NCI-H1694 (cell line): ENCODE data around the gene DPCD.
A peak's percentile ranks its signal among the peaks of the same experiment; 100 is the strongest.

ENCODE experiments used
- DNase-seq: peaks from one replicate; lab custom pipeline; 2025; lab: John Stamatoyannopoulos, UW

Gene DPCD

GRCh38 chr10:101587725-101588653 is at the start of gene DPCD, which contains the start of gene POLL:
Gene DPCD, plus strand, starts transcription at chr10:101588321. Its CDS starts 16 bp downstream, at chr10:101588337.
Gene POLL, minus strand, starts transcription at chr10:101588257. Its CDS starts 897 bp downstream, at chr10:101587360.
- DNase-seq, result peak; percentile 83

- no peak for DNase-seq
Observed at GRCh38 chr10:101538446-101538845, 49.7 kb upstream of the DPCD start.

- DNase-seq, result no peak
Observed at GRCh38 chr10:101545898-101546297, 42.2 kb upstream of the DPCD start.

DNA sequence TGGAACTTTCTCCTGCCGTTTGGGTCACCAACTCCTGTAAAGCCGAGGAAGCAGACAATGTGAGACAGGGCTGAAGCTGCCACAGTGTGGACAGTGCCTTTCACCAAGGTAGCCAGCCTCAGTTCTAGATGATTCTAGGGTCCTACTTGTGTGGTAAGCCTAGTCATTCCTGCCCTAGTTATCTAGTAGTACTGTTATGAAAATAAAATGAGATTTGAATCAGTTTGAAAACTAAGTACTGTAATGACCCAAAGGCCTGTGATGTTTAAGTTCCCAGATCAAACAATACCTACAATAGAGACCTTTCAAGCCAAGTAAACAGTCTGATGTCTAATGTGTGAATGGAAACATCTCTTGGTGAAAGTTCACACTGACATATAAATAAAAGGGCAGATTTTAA is 37.2 kb upstream of the DPCD start:
- DNase-seq, result no peak

GRCh38 chr10:101552442-101552841 is 35.7 kb upstream of the DPCD start:
- no peak for DNase-seq

GRCh38 chr10:101557541-101557940 is 30.6 kb upstream of the DPCD start:
- no peak for DNase-seq

- DNase-seq, result no peak
Observed at GRCh38 chr10:101558204-101558603, 29.9 kb upstream of the DPCD start.

- no peak for DNase-seq
Observed at GRCh38 chr10:101558671-101559595, 29.2 kb upstream of the DPCD start.

DNA sequence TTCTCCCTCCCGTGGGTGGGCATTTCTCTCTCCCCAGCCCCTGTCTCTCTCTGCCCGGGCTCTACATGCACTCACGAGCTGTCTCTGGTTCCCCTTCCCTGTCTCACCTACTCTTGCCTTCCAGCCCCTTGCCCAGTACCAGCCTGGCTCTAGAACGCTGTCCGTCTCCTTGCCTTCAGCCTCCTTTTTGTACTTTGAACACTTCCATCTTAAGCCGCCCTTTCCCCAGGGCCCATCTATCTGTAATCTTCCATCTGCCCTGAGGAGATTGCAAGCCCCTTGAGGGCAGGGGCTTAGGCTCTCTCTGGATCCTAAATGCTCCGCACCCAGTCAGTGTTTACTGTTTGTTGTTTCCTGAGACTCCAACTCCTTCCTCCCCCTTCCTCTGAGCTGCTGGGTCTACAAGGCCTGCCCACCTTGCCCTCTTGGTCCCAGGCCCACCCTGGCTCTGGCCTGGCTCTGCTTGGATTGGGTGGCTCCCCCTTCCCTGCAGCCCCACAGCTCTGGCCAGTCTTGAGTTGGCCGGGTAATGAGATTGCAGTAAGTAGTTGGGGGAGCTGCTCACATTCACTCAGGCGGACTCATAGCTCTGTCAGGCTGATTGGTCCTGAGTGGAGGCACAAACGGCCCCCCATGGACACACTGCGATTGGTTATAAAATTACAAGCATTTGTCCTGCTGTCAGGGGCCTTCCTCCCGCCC is 28.4 kb upstream of the DPCD start:
- no peak for DNase-seq

- no peak for DNase-seq
Observed at GRCh38 chr10:101560298-101561067, 27.6 kb upstream of the DPCD start.

GRCh38 chr10:101561068-101561915 is 26.8 kb upstream of the DPCD start:
- no peak for DNase-seq

DNA sequence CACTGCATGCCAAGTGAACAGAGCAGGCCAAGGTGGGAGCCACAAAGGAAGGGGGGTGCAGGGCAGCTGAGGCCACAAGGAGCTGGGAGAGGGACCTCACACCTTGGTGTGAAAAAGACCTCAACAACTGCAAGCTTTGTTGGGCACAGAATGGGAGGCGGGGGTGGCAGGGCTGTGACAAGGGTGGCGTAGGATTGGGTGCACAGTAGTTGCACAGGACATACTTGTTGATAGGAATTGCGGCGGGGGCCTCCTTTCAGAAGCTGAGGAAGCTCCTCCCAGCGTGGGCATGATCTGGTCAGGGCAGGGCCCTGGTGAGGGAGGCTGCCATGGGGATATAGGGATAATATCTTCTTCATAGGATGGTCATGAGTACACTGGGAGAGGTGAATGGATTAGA is 25.9 kb upstream of the DPCD start:
- DNase-seq, result no peak

GRCh38 chr10:101563007-101563406 is 25.1 kb upstream of the DPCD start:
- DNase-seq, result no peak

DNA sequence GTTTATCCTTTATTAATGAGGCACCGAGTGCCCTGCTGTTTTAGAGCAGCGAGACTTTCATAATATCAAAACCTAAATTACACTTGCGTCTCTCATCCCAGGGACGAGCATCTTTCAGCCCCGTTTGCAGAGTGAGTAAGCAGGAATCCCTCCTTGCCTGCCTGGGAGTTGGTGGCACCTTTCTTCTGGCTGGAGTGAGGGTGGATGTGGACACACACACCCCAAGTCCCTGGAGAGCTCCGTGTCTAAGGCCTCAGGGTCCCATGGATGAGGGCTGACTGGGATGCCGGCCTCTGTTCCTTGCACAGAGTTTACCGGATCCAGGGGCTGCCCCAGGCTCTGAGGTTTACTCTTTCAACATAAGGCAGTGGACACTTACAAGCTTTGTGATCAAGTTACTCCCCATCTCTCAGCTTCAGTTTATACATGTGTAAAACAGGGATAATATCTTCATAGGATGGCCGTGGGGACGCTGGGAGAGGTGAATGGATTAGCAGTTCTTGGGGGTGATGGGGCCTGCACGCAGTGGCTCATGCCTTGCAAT is 24.6 kb upstream of the DPCD start:
- DNase-seq, result no peak

DNA sequence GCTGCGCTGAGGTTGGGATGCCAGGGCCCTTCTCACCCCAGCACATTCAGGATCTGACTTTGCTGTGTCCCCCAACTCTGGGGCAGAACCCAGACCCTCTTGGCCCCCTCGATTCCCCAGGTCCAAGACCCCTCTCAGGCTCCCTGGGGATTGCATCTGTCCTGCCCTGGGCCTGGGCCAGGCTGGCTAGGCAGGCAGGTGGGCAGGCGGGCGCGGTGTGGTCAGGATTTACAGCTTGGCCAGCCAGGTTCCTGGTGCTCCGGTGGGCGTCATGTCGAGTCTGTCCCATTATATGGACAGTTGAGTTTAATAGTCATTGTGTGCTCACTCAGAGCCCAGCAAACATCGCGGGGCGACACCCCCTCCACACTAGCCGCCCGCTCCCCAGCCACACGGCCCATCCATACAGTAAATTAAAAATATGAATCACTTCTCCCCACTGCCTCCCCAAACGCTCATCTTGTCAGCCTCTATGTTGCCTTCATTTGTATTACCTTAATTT is 23.6 kb upstream of the DPCD start:
- DNase-seq, result no peak

DNA sequence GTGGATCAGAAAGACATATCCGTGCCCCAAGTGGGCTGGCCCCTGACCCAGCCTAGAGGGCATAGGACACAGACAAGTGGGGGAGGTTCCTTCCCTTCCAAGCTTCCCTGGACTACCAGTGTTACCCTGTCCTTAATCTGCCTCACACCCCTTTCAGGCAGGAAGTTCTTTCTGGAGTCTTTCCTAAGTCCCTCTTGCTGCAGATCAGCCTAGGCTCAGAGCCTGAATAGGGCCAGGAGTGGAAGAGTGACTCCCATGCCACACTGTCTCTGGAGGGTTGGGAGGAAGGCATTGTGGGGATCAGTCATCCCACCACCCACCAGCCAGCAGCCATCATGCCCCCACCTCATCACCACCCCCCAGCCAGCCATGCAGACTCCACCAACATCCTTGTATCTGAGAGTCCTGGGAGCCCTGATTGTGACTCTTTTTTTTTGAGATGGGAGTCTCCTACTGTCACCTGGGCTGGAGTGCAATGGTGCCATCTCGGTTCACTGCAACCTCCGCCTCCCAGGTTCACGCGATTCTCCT is 22.7 kb upstream of the DPCD start:
- DNase-seq, result no peak

DNA sequence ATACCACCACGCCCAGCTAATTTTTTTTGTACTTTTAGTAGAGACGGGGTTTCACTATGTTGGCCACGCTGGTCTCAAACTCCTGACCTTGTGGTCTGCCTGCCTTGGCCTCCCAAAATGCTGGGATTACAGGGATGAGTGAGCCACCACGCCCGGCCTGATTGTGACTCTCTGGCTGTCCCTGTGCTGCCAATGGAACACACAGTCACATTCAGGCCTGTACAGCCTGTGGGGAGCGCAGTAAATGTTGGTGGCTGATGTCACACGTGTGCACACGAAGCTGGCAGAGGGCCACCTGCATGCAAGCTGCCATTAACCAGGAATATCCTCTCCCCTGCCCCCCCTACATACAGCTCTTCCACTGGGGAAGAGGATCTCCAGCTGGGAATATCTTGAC is 22.2 kb upstream of the DPCD start:
- DNase-seq, result no peak

DNA sequence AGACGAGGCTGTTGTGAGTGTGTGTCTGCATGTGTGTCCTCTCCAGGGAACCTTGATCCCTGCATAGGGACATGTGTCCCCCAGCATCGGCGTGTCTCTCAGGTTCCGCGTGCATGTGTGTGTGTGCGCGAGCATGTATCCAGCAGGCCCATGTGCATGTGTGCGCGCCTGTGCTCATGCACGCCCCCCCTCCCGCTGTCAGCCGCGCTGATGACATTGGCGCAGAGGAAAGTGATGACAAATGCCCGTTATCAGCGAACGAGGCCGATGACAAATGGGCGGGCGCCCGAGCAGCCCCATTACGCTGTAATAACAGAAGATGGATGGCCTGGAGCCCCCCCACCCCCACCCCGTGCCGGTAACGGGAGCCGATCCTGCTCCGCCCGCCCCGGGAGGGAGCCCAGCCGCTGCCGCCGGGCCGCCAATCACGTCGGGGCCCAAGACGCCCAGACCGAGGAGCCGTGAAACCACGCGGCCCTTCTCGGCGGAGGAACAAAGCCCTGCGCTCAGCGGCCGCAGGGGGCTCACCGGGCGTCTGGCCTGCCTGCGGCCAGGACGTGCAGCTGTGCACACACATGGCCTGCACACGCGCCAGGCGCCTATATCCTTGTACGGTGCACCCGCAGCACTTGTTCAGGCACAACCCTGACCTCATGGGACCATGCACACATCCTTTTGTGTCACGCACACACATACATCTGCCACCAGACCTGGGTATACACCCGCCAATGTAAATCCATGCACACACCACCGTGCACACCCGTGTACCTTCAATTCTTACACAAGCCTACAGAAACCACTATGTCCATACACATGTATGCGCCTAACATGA is 21.6 kb upstream of the DPCD start:
- no peak for DNase-seq
